GM13976 (cell line): ENCODE results near the gene ZFYVE28.

Source experiments
- DNase-seq: peaks from one replicate; pipeline ENCODE4 v3.0.0; 2012; ENCODE audit warnings: low spot score
- in situ Hi-C: fragments of 300-500 bp; cut with MboI; formaldehyde crosslinking; loops from one replicate; pipeline ENCODE4 v1.12.0; 2022; ENCODE audit warnings: low sequenced_read_pairs, mixed read lengths, inconsistent platforms; ENCODE audit not compliant: unreplicated experiment
- TF ChIP-seq, protein P1 (sequence below): IDR thresholded peaks from 2 replicates; pipeline ENCODE4 v1.5.1; 2012; ENCODE audit warnings: borderline replicate concordance, mild to moderate bottlenecking; ENCODE audit not compliant: insufficient read depth; ENCODE audit errors: extremely low read depth, missing control alignments, control extremely low read depth

The ZFYVE28 gene

DNA sequence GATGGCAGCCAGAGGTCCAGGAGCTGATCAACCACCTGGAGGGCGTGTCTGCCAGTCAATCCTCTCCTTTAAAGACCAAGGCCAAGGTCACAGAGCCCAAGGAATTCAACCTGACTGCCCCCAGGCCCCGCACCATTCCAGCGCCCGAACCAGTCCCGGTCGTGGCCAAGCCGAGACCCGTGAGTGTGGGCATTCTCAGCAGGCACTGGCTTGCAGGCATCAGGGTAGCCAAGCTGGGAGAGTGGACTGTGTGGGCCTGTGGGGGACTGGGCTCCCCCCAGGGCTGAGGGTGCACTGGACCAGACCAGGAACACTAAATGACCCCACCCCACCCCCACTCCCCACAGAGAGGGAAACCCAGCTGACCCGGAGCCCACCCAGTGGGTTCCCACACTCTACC, 26.7 kb upstream of the ZFYVE28 start:
- in situ Hi-C loops, result no loop called here
- DNase-seq, result no peak
- TF ChIP-seq, protein P1, sequence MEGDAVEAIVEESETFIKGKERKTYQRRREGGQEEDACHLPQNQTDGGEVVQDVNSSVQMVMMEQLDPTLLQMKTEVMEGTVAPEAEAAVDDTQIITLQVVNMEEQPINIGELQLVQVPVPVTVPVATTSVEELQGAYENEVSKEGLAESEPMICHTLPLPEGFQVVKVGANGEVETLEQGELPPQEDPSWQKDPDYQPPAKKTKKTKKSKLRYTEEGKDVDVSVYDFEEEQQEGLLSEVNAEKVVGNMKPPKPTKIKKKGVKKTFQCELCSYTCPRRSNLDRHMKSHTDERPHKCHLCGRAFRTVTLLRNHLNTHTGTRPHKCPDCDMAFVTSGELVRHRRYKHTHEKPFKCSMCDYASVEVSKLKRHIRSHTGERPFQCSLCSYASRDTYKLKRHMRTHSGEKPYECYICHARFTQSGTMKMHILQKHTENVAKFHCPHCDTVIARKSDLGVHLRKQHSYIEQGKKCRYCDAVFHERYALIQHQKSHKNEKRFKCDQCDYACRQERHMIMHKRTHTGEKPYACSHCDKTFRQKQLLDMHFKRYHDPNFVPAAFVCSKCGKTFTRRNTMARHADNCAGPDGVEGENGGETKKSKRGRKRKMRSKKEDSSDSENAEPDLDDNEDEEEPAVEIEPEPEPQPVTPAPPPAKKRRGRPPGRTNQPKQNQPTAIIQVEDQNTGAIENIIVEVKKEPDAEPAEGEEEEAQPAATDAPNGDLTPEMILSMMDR, result no peak

DNA sequence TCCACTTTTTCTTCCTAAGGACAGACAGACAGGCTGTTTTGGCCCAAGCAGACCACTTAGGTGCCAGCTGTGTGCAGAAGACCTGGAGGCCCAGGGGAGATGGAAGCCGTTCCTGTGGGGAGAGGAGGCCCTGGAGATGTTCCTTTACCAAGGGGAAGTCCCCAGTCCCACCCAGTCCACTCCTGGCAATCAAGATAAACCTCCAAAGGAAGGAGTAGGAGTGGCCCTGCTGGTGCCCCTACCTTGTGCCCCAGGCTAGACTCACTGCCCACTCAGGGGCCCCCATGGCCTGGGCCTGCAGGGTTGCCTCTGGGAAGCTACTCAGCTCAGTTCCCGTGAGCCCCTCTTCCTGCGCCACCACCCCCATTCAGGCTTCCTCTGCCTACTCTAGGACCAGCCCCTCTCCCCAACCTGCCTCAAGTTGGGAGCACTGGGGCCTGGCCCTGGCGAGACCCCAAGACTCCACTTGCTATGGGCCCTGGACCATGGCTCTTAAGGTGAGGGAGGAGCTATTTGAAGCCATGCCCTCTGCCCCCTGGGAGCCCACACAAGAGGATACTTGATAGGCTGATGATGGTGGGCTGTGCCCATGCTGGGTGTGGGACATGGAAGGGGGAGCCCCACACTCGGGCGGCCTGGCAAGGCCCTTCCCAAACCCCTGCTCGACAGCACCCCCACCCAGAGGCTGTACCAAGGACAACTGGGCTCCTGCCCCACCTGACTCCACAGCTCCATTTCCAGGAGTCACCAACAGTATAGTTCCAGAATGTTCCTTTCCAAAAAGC, 25.7 kb upstream of the ZFYVE28 start:
- TF ChIP-seq, protein P1, result no peak
- DNase-seq, result no peak
- in situ Hi-C loops, result no loop called here

DNA sequence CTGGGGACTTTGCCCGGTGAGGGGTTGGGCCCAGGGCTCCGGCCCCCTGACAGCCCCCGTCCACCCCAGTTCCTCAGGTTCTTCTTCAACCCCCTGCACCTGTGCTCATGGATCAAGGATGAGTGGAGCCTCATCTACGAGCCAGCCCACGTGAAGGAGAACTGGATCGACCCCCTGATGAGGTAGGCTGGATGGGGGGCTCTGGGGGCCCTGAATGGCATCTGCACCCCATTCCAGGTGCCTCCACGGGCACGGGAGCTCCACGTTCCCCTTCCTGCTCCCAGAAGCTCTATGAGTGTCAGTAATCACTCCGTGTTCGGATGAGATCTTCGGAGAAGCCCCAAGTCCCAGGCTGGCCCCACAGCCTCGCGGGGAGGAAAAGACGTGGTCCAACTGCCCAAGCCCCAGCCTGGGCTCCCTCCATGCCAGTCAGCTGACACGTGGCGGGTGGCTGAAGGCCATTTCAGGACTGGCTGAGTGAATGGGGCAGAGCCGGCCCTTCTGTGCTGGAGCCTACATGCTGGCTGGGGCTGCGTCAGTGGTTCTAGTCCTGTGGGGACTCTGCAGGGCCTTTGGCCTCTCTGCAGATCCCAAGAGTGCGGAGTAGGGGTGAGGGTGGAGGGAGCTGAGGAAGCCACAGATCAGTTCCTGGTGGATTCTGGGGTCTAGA, 24.8 kb upstream of the ZFYVE28 start:
- DNase-seq, result no peak
- in situ Hi-C loops, result no loop called here

DNA sequence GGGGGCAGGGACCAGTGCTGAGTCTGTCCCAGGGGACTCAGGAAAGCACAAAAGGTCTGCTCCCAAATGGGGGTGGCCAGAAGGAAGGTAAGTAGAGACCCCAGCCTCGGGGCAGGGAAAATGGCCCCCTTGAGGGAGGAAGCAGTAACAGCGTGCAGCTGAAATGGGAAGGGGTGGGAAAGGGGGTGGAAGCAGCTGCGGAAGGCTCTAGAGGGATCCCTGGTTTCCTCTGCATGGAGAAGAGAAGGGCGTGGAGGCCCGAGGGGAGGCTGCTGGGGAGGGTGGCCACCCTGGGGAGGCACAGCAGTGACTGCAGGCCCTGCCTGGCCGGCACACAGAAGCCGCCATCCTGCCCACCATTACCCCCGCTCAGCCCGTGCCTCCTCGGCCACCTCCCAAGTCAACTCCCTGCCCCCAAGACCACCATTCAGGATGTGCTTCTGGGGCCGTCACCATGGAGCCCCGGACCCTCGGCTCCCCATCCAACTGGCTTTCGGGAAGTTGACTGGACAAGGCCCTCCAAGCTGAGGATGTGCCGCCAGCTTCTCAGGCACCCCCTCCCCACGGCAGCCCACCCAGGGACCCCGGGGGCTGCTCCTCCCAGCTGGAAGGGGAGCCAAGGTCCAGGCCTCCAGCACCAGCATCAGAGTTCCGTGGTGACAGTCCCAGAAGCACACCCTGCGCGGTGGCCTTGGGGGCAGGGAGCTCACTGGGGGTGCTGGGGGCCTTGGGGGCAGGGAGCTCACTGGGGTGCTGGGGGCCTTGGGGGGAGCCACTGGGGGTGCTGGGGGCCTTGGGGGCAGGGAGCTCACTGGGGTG, 23.9 kb upstream of the ZFYVE28 start:
- TF ChIP-seq, protein P1, result no peak
- no peak for DNase-seq
- in situ Hi-C loops, result no loop called here

More for the DNA sequence above, 24.8 kb upstream of the ZFYVE28 start:
- TF ChIP-seq, protein P1, result no peak

DNA sequence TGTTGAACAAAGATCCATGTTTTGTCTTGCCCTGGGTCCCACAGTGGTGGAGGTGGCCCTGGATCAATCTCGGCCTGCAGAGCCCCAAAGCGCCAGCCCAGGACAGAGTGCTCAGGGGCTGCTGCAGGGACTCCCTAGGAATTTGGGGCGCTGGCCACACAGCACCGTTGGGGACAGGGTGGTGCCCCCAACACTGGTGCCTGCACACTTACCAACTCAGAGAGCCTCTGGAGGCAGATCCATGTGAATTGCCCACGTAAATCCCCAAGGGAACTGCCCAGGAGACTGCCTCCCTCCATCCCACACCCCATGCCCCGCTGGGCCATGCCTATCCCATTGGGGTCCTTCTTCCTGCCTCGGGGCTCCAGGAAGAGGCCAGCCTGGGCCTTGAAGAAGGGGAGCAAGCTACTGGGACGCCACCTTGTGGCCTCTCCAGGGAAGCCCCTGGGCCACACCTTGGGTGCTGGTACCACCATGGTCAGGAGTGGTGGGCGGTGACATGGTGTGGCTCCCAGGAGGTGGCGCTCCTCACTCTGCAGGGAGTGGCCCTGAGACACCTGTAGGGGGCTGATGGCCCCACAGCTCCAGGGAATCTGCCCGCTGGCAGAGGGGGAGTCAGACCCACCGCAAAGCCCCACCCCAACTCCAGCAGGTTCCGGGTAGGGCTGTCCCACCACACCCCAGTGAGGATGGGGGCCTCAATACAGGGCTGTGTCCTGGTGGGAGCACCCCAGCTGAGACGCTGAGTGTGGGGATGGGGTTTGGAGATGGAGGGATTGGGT, 23.1 kb upstream of the ZFYVE28 start:
- TF ChIP-seq, protein P1, result peak; percentile 77
- in situ Hi-C loops, result no loop called here
- peak; percentile 95 for DNase-seq

GRCh38 chr4:2438822-2439718, 20.6 kb upstream of the ZFYVE28 start:
- in situ Hi-C loops, result no loop called here
- TF ChIP-seq, protein P1, result no peak
- no peak for DNase-seq
